T1000 (cell line): ENCODE measurements around the gene P2RX1.

Experiments
- DNase-seq: peaks from one replicate; lab custom pipeline; 2025; ENCODE audit warnings: mixed read lengths; lab: John Stamatoyannopoulos, UW

Gene P2RX1

GRCh38 chr17:3924512-3925350, 8.5 kb upstream of the P2RX1 start:
- no peak for DNase-seq

GRCh38 chr17:3923466-3924190, 7.4 kb upstream of the P2RX1 start:
- DNase-seq: no peak

DNA sequence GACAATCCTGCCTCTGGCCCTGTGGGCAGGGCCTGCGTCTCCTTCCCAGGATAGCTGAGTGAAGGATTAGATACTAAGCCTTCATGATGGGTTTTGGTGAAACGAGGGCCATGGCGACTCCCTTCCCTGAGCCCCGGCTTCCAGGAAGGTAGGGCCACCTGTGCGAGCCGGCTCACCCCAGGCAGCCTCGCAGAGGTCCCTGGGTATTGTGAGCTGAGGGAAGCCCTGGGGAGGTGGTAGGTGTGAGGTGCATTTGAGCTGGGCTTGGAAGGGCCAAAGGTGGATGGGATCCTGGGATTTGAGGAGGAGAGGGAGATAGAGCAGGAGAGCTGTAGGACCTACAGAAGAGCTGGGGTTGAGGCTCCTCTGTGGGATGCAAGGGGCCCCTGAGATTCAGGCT, 6.5 kb upstream of the P2RX1 start:
- DNase-seq: no peak

DNA sequence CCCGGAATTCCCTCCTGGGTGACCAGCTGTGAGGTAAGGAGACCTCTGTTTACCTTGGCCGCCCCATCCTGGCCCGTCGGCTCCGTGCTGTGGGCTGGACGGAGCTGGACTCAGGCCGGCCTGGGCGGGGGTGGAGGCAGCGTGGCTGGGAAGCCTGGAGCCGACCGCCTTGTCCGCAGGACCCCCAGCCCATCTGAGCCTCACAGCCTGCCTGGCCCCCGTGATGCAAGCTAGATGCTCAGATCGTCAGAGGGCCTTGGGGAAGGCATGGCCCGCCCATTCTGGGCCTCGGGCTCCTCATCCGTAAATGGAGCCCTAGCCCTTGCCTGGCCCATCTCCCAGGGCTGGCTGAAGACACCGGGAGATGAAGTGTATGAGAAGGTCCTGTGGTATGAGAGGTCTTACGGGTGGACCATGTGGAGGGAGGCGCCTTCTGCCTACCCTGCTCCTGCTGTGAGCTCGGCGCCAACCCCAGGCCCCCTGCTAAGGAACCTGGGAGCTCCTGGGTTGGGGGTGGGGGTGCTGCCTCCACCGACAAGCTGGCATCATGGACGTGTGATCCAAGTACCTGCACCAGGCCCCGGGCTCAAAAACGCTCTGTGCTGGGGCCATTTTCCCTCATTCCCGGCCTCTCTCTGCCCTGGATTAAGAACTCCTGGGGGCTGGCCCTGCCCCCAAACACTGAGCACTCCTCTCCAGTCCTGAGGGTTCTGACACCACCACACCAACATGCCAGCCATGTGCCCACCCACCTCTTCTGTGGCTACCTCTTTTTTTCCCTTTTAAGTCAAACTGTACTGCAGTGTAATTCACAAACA, 5.4 kb upstream of the P2RX1 start:
- DNase-seq: no peak

DNA sequence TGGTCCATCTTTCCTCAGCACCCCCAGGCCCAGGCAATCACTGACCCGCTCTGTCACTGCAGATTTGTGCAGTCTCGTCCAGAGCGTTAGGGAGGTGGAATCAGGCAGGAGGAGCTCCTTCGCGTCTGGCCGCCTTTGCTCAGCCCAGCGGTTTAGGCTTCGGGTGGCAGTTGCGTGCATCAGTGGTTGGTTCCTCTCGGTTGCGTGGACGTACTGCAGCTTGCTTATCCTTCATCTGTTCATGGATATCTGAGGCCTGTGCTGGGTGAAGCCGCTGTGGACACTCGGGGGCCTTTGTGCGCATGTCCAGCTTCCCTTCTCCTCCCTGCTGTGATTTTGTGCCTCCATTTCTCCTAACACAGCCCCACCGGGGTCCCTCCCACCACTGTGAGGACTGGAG, 4.7 kb upstream of the P2RX1 start:
- DNase-seq: no peak

- no peak for DNase-seq
Observed at GRCh38 chr17:3919123-3919624, 2.9 kb upstream of the P2RX1 start.

GRCh38 chr17:3918372-3919122, 2.3 kb upstream of the P2RX1 start:
- no peak for DNase-seq

DNA sequence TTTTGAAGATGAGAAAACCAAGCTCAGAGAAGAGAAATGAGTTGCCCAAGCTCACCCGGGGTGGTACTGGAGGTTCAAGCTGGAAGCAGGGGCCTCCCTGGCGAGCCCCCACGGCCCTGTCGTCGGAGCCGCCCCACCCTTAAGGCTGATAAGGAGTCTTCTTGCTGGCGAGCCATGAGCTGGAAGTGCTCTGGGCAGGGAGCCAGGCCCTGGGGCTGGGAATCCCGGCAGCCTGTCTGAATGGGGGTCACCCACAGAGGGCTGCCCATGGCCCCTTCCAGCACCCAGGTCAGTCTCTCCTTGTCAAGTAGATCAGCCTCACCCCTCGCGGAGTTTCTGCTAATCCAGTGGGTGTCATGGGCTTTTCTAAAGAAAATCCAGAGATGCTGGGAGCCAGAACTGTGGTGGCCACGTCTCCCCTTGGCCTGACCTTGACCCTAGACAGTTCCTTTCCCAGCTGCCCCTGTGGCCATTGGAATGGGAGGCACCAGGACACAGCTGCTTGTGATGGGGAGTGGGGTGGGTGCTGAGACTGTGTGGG, 1.2 kb upstream of the P2RX1 start:
- peak; percentile 16 for DNase-seq

- DNase-seq: no peak
Observed at GRCh38 chr17:3916825-3917224, 560 bp upstream of the P2RX1 start.

- DNase-seq: no peak
Observed at GRCh38 chr17:3915581-3915994, 677 bp downstream of the P2RX1 start.

DNA sequence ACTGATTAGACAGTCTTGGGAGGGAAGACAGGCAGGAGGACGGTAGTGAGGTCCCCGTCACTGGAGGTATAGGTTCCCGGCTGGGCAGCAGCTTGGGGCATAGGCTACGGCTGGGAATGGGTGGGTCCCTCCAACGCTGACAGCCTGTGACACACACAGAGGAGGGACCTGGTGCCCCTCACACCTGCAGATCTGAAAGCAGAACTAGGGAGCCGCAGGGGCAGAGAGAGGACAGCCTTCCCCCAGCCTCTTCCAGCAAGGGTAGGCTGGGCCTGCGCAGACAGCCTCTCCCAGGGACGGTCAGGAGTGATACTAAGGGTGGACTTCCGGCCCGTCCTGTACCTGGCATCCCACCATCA, 2.0 kb downstream of the P2RX1 start:
- no peak for DNase-seq

DNA sequence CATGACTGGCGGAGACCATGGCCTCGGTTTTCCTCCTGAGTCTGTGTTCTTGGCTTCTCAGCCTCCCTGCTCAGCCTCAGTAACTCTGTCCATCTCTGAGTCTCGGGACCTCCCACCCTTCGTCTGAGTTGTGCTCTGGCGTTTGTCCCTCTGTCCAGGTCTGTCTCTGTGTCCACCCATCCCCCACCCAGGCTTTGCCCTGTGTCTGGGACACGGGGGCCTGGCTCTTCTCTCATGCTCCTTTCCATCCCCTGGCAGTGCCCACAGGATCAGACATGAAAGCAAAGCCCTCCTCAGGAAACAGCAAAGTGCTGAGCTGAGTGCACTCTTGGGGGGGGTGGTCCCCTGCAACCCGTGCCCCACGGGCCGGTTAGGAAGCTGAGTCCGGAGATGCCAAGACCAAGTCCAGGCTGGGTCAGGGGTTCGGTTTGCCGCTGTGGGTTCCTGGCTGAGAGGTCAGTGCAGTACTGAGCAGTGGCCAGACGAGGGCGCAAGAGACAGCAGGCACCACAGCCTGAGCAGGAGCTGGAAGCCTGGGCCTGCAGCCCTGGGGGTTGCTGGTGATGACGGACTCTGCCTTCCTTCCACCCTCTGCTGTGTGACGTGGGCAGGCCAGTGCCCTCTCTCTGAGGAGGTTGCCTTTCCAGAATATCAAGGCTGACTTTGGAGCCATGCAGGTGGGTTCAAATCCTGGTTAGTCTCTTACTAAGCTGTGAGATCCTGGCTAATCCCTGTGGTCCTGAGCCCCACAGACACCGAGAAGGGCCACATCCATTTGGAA, 2.5 kb downstream of the P2RX1 start:
- peak; percentile 62 for DNase-seq

DNA sequence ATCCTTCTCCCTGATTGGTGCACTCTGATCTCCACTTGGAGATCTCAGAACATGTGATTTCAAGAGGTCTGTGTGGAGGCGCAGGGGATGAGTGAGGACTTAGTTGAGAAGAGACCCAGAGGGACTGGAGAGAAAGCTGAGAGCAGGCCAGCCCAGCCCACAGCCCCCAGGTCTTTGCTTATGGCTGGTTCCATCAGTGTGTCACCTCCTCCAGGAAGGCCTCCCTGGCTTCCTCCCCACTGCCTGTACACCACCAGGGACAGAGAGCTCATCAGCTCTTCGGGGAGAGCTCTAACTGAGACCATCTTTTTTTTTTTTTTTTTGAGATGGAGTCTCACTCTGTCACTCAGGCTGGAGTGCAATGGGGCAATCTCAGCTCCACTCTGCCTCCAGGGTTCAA, 3.4 kb downstream of the P2RX1 start:
- DNase-seq: no peak

DNA sequence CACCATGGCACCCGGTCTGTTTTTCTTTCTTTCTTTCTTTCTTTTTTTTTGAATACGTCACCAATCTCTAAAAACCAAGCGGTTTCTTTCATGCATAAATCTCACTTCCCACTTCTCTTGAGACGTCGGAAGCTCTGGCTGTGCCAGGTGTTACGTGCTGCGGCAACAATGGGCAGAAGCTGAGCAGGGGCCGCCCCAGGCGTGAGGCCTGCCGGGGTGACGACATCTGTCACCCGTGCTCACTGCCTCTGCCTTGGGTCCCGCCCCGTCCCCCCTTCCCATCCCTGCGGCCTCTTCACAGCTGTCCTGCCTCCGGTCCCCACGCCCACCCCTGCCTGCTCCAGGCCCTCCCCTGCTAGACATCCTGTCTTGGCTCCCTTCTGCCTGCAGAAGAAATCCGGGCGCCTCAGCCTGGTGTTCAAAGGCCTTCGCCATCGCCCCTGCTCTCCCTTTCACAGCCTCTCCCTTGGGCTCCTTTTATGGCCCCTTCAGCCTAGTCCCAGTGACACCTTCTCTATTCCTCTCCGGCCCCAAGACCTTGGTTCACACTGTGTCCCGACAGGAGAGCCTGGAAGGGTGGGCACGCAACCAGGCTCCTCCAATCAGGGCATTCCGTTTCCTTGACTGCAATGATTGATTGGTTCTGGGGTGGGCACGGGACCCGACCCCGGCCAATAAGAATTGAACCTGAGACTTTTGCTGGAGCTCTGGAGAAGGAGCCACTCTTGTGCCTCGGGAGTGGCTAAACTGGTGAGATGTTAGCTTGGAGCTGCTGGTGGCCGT, 4.8 kb downstream of the P2RX1 start:
- DNase-seq: no peak

DNA sequence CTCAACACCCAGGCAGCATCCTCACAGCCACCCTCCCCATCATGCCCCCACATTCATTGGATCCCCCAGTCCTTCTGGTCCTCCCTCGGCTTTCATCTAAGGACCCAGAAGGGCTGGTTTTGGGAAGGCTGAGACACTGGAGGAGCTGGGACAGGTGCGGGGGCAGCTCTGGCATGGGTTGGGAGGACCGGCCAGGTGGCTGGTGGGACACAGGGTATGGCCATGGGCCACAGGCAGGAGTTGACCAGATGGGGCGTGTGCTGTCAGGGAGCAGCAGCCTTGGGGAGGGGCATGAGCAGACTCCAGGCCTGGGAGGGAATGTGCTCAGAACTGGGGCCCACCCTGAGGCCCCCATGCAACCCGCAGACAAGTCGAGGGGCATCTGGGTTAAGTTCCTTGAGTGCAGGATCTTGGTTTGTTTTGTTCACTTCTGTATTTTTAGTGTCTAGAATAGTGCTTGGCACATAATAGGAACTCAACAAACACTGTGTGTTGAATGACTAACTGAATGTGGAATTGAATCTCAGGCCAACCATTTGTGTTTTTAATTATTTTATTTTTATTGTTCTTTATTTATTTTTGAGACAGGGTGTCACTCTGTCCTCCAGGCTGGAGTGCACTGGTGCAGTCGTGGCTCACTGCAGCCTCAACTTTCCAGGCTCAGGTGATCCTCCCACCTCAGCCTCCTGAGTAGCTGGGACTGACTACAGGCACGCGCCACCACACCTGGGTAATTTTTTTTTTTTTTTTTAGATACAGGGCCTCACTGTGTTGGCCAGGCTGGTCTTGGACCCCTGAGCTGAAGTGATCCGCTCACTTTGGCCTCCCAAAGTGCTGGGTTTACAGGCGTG, 5.6 kb downstream of the P2RX1 start:
- no peak for DNase-seq

- DNase-seq: no peak
Observed at GRCh38 chr17:3909257-3909656, 7.0 kb downstream of the P2RX1 start.

GRCh38 chr17:3907483-3908216, 8.6 kb downstream of the P2RX1 start:
- DNase-seq: no peak

GRCh38 chr17:3906881-3907280, 9.4 kb downstream of the P2RX1 start:
- no peak for DNase-seq
